GM21390 (cell line): ENCODE data around the gene AFAP1.

Source experiments
- ATAC-seq: cut with Tn5 transposase; IDR thresholded peaks from one replicate; pipeline ENCODE4 v1.9.1; 2021; ENCODE audit not compliant: unreplicated experiment

Gene AFAP1

DNA sequence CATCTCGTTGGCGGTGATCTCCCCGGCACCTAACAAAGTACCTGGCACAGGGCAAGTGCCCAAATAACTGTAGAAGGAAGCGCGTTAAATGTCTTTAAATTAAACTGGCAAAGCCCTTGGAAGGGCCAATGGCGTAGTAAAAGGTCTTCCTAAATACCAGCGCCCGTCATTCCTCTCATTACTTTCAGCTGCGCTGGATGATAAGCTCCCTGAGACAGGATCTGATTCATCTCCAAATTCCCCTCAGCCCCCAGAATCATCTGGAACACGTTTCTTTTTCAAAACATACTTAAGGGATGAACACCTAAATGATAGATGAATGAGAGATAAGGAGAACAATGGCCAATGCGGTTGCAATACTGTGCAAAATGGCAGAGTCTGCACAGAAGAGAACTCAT lies 95.1 kb downstream of the AFAP1 start:
- no peak for ATAC-seq

GRCh38 chr4:7843831-7844593 lies 95.6 kb downstream of the AFAP1 start:
- ATAC-seq: peak; percentile 60

GRCh38 chr4:7842384-7843279 lies 97.0 kb downstream of the AFAP1 start:
- ATAC-seq: no peak

DNA sequence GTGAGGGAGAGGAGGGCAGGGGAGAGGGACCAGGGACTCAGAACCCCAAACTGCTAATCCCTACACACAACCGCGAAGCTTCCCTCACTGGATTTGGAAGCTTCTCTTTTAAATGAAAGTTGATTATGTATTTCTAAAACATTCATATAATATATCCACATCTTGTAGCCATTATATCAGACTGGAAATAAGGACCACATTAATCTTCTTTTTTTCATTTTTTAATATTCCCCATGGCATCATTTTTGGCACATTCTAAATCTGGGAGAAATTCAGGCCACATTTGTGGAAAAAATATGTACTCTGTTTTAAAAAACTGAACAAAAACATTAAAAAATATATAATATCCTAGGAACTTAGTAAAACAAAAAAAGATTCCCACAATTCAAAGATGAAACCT lies 97.8 kb downstream of the AFAP1 start:
- ATAC-seq: no peak

GRCh38 chr4:7841071-7841470 lies 98.6 kb downstream of the AFAP1 start:
- no peak for ATAC-seq

DNA sequence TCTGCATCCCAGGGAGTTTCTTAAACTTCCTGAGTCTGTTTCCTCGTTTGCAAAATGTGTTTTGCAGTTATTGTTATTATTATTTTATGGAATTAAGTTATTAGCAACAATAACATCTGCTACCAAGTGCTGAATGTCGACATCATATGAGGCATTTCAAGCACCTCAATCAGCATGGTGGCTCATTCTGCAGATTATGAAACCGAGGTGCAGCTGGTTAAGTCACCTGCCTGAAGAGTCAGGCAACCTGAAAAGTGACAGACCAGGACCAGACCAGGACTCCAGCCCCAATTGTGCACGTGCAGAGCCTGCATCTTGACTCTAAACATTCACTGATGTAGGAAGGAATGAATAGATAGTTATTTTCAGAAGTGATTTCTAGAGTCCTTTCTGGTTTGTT lies 99.8 kb downstream of the AFAP1 start:
- ATAC-seq: no peak

GRCh38 chr4:7838136-7838782 lies 101.4 kb downstream of the AFAP1 start:
- no peak for ATAC-seq

DNA sequence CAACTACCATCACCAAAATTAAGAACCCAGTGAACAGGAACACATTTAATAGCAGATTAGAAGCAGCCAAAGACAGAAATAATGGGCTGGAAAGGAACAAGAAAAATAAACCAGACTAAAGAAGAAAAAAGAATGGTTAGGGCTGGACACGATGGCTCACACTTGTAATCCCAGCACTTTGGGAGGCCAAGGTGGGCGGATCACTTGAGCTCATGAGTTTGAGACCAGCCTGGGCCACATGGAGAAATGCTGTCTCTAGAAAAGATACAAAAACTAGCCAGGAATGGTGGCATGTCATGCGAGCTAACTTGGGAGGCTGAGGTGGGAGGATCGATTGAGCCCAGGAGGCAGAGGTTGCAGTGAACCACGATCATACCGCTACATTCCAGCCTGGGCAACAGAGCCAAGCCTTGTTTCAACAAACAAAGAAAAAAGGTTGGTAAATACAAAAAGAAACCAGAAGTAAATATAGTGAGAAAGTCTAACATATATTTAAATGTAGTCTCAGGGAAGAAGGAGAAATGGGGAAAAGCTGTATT lies 102.0 kb downstream of the AFAP1 start:
- no peak for ATAC-seq

DNA sequence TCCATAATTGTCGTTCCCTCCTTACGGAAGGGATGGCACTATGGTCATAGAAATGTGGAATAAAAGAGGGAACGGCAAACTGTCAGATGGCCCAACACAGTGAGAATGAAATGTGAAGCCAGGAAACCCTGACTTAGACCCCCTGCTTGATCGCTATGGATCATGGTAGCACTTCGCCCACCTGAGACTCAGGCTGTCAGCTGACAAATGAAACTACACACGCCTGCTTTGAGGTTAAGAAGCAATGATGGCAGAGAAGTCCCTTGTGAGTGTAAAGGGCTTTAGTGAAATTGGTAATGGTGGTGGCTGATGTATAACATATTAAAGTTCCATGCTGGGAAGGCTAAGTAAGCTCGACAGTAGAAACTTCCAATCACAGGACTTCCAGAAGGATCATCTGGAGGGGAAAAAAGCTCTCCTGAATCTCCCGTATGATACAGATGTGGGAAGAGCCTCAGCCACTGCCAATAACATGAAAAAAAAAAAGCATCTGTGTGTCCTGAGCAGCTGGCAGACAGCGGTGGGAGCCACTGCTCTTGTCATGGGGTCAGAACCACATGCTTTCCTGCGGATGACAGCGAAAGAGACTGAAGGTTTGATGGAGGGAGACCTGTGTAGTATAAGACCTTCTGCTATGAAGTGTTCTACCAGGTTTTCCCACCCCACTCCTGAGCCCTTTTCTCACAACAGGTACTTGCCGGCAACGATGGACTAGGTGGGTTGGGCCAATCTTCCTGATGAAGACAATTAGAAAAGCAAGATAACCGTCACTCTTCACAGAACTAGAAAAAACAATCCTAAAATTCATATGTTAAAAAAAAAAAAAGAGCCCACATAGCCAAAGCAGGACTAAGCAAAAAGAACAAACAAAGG lies 107.6 kb downstream of the AFAP1 start:
- ATAC-seq: no peak

DNA sequence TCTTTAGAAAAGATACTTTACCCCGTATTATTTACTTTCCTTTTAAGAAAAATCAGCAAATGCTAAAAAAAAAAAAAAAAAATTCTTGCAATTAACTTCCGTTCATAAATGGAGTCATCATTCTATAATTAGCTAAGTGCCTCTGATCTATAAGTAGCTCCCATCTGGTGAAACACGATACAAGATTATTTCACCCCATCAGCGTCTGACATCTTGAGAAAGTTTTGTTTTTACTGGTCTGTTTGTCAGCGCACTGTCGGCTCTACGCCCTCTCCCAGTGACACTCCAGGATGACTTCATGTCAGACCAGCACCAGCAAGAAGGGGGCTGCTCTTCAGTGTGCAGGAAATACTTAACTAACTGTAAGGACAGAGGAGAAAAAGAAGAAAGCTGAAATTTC lies 108.3 kb downstream of the AFAP1 start:
- ATAC-seq: no peak

GRCh38 chr4:7830747-7831146 lies 108.9 kb downstream of the AFAP1 start:
- no peak for ATAC-seq

- no peak for ATAC-seq
These were observed 109.7 kb downstream of the AFAP1 start for GRCh38 chr4:7829652-7830580.

- no peak for ATAC-seq
These were observed 110.8 kb downstream of the AFAP1 start for GRCh38 chr4:7828793-7829301.

- ATAC-seq: no peak
These were observed 111.5 kb downstream of the AFAP1 start for GRCh38 chr4:7828011-7828720.

DNA sequence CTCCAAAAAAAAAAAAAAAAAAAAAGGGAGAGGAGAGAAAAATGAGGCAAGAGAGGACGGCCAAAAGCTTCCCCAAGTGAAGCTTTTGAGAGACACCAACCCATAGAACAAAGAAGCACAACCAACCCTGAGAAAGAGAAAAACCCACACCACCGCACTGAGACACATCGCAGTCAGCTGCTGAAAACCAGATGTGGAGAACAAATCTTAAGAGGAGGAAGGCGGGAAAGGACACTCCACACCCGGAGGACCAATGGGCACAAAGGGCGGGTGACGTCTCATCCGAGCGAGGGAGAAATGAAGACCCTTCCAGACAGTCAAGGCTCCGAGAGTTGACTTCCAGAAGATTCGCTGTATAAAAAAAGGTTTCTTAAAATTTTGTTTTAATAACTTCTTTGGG lies 112.1 kb downstream of the AFAP1 start:
- ATAC-seq: no peak

DNA sequence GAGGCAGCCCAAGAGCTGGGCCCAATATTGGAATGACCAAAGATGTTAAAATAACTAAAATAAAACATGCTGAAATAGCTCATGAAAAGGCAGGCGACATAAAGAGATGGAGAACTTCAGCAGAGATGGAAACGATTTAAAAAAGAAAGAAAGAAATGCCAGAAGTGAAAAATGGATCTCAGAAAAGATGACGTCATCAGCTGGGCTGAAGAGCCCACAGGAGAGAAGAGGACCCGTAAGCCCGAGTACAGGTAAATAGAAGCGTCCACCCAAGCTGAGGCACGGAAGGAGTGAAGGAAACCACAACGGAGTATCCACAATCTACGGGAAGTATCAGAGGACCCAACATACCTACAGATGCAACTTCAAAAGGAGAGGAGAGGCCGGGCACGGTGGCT lies 112.8 kb downstream of the AFAP1 start:
- no peak for ATAC-seq

DNA sequence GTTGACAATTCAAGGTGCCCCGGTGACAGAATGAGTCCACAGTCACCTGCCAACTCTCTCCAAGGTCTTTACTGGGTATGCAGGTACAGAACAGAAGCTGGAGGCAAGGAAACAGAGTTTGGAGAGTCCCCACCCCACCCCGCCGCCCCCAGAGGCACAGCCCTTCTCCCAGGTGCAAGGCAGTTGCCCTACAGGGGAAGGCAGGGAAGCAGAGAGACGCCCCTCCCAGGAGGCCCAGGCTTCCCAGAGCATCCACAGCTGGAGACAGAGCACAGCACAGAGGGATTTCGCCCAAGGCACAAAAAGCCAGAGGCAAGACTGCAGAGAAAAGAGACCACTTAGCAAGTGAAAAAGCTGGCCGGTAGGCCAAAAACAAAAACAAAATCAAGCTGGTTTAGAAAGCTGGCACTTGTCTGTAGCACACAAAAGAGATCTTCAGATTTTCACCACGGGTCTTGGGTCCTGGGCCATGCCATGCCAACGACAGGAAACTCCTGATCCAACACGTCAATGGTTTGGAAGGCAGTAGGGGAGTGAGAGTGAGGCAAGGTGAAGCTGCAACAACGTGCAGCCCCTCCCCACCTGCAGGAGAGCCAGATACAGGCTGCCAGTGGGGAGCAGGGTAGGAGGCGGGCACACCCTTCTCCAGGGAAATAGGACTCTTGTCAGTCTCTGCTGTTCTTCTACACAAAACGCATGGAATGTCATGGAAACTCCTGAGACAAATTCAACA lies 113.3 kb downstream of the AFAP1 start:
- no peak for ATAC-seq

GRCh38 chr4:7824218-7824617 lies 115.4 kb downstream of the AFAP1 start:
- ATAC-seq: no peak
